Measurements from ENCODE around the gene CREG1. TPM values are rescaled to one million over a fixed set of nuclear protein-coding genes. Genes with fewer than 3 reads are reported as not detected.

CREG1 gene
- polyA plus RNA-seq, 1 donor from 2014 or later, result 62.9 TPM

GRCh38 chr1:167548059-167548932 is 5.3 kb downstream of the CREG1 start:
- no peaks in the 10 kb centered on the region for H4K20me1 ChIP-seq (ENCODE audit: insufficient read depth)
- H2AFZ ChIP-seq (ENCODE audit: low read depth, low read length), result no peak overlapping the region
- no peaks in the 10 kb centered on the region for H3K27me3 ChIP-seq (ENCODE audit: insufficient read depth, low read depth, low read length)
- no peaks in the 10 kb centered on the region for H3K9me2 ChIP-seq (ENCODE audit: insufficient read depth, low read length)
- no peak overlapping the region for H3K9ac ChIP-seq (ENCODE audit: low read length)
- H3K4me2 ChIP-seq (ENCODE audit: low read length), result no peak overlapping the region
- no peaks in the 10 kb centered on the region for H3K9me3 ChIP-seq (ENCODE audit: low read length)
- no peaks in the 10 kb centered on the region for H3K79me2 ChIP-seq (replicated peaks; ENCODE audit: insufficient read depth, low read length)
- no peaks in the 10 kb centered on the region for H3K36me3 ChIP-seq (ENCODE audit: insufficient read depth, low read length)
- H3K27ac ChIP-seq (ENCODE audit: low read length), result no peak overlapping the region
- H3K4me3 ChIP-seq (ENCODE audit: low read length), result no peak overlapping the region
- H3F3A ChIP-seq (ENCODE audit: insufficient read depth, low read length, poor library complexity, severe bottlenecking), result no peaks in the 10 kb centered on the region
- TF ChIP-seq RAD21 (conservative IDR thresholded peaks at IDR 0.05) (no peak), TAF1 (IDR thresholded peaks at IDR 0.05; ENCODE audit: low read depth) (no peak), EZH2 (IDR thresholded peaks at IDR 0.05; ENCODE audit: borderline replicate concordance, insufficient read depth, low read length, poor library complexity, severe bottlenecking) (no peak), POLR2AphosphoS5 (IDR thresholded peaks at IDR 0.05) (no peak), REST (IDR thresholded peaks at IDR 0.05; ENCODE audit: borderline replicate concordance) (no peak), EP300 (conservative IDR thresholded peaks at IDR 0.05; ENCODE audit: poor library complexity, severe bottlenecking) (no peak), MXI1 (conservative IDR thresholded peaks at IDR 0.05; ENCODE audit: poor library complexity, severe bottlenecking) (no peak), CTCF (IDR thresholded peaks at IDR 0.05; ENCODE audit: poor library complexity, severe bottlenecking) (no peak), SMC3 (conservative IDR thresholded peaks at IDR 0.05; ENCODE audit: poor library complexity) (no peak)

GRCh38 chr1:167546935-167547334 is 6.6 kb downstream of the CREG1 start:
- no peak overlapping the region for H3K9ac ChIP-seq (ENCODE audit: low read length)
- no peak overlapping the region for H2AFZ ChIP-seq (ENCODE audit: low read depth, low read length)
- no peaks in the 10 kb centered on the region for H3K9me3 ChIP-seq (ENCODE audit: low read length)
- H3F3A ChIP-seq (ENCODE audit: insufficient read depth, low read length, poor library complexity, severe bottlenecking), result no peaks in the 10 kb centered on the region
- no peak overlapping the region for H3K27ac ChIP-seq (ENCODE audit: low read length)
- H3K36me3 ChIP-seq (ENCODE audit: insufficient read depth, low read length), result no peaks in the 10 kb centered on the region
- H3K4me3 ChIP-seq (ENCODE audit: low read length), result no peak overlapping the region
- TF ChIP-seq SMC3 (conservative IDR thresholded peaks at IDR 0.05; ENCODE audit: poor library complexity) (no peak), RAD21 (conservative IDR thresholded peaks at IDR 0.05) (no peak), POLR2AphosphoS5 (IDR thresholded peaks at IDR 0.05) (no peak), TAF1 (IDR thresholded peaks at IDR 0.05; ENCODE audit: low read depth) (no peak), CTCF (IDR thresholded peaks at IDR 0.05; ENCODE audit: poor library complexity, severe bottlenecking) (no peak), EP300 (conservative IDR thresholded peaks at IDR 0.05; ENCODE audit: poor library complexity, severe bottlenecking) (no peak), REST (IDR thresholded peaks at IDR 0.05; ENCODE audit: borderline replicate concordance) (no peak), EZH2 (IDR thresholded peaks at IDR 0.05; ENCODE audit: borderline replicate concordance, insufficient read depth, low read length, poor library complexity, severe bottlenecking) (no peak), MXI1 (conservative IDR thresholded peaks at IDR 0.05; ENCODE audit: poor library complexity, severe bottlenecking) (no peak)
- no peaks in the 10 kb centered on the region for H3K27me3 ChIP-seq (ENCODE audit: insufficient read depth, low read depth, low read length)
- no peak overlapping the region for H3K4me2 ChIP-seq (ENCODE audit: low read length)
- no peaks in the 10 kb centered on the region for H3K9me2 ChIP-seq (ENCODE audit: insufficient read depth, low read length)
- H4K20me1 ChIP-seq (ENCODE audit: insufficient read depth), result no peaks in the 10 kb centered on the region
- no peaks in the 10 kb centered on the region for H3K79me2 ChIP-seq (replicated peaks; ENCODE audit: insufficient read depth, low read length)
